Astrocyte (in vitro differentiated cells and primary cell): Measurements from ENCODE around the gene MECP2. TPM values are rescaled to one million over a fixed set of nuclear protein-coding genes. Genes with fewer than 3 reads are reported as not detected.

Experiments
- DNase-seq: peaks from one replicate; pipeline ENCODE4 v3.0.0-alpha.2; 2010; ENCODE audit warnings: low read depth
- FAIRE-seq: peaks from 2 replicates; lab custom pipeline; 2011; peaks lifted over from hg19 to GRCh38; lab: Jason Lieb, UNC
- H2AFZ ChIP-seq: 2 replicates; pipeline ENCODE4 v1.6.0; 2012; ENCODE audit warnings: low read depth, low read length, inconsistent platforms
- H3K27ac ChIP-seq: 2 replicates; pipeline ENCODE4 v1.5.1; 2011; ENCODE audit warnings: low read depth, low read length, inconsistent platforms
- H3K27me3 ChIP-seq: 2 replicates; pipeline ENCODE4 v1.6.0; 2011; ENCODE audit warnings: low read length, inconsistent platforms; ENCODE audit not compliant: insufficient read depth
- H3K36me3 ChIP-seq: 2 replicates; pipeline ENCODE4 v1.5.1; 2011; ENCODE audit warnings: low read length, inconsistent platforms; ENCODE audit not compliant: insufficient read depth
- H3K4me1 ChIP-seq: 2 replicates; pipeline ENCODE4 v1.5.1; 2011; ENCODE audit warnings: low read length, inconsistent platforms; ENCODE audit not compliant: insufficient read depth
- H3K4me2 ChIP-seq: 2 replicates; pipeline ENCODE4 v1.6.0; 2012; ENCODE audit warnings: low read length, inconsistent platforms
- H3K4me3 ChIP-seq: 2 replicates; pipeline ENCODE4 v1.5.1; 2011; ENCODE audit warnings: low read depth, mild to moderate bottlenecking, low read length, inconsistent platforms; ENCODE audit not compliant: insufficient read depth
- H3K79me2 ChIP-seq: 2 replicates; pipeline ENCODE4 v1.6.0; 2012; ENCODE audit warnings: mild to moderate bottlenecking, low read length, inconsistent platforms; ENCODE audit not compliant: insufficient read depth
- H3K9ac ChIP-seq: 2 replicates; pipeline ENCODE4 v1.6.0; 2012; ENCODE audit warnings: mild to moderate bottlenecking, low read length, inconsistent platforms
- H3K9me3 ChIP-seq: 2 replicates; pipeline ENCODE4 v1.5.1; 2012; ENCODE audit warnings: low read depth, mild to moderate bottlenecking, low read length, inconsistent platforms; ENCODE audit not compliant: insufficient read depth
- H4K20me1 ChIP-seq: 2 replicates; pipeline ENCODE4 v1.6.0; 2012; ENCODE audit warnings: low read length, inconsistent platforms; ENCODE audit not compliant: insufficient read depth
- H3K27ac Mint-ChIP-seq: one replicate; pipeline ENCODE4 v1.8.0; 2021; ENCODE audit warnings: mild to moderate bottlenecking, mixed read lengths; ENCODE audit not compliant: unreplicated experiment
- H3K27me3 Mint-ChIP-seq: one replicate; pipeline ENCODE4 v1.8.0; 2021; ENCODE audit warnings: low read depth, mixed read lengths; ENCODE audit not compliant: unreplicated experiment
- H3K36me3 Mint-ChIP-seq: one replicate; pipeline ENCODE4 v1.8.0; 2021; ENCODE audit warnings: low read depth, mixed read lengths; ENCODE audit not compliant: unreplicated experiment
- H3K4me1 Mint-ChIP-seq: one replicate; pipeline ENCODE4 v1.8.0; 2021; ENCODE audit warnings: low read depth, mixed read lengths; ENCODE audit not compliant: unreplicated experiment
- H3K4me3 Mint-ChIP-seq: one replicate; pipeline ENCODE4 v1.8.0; 2021; ENCODE audit warnings: mild to moderate bottlenecking, moderate library complexity, mixed read lengths; ENCODE audit not compliant: unreplicated experiment
- H3K9me3 Mint-ChIP-seq: one replicate; pipeline ENCODE4 v1.8.0; 2021; ENCODE audit warnings: mild to moderate bottlenecking, mixed read lengths; ENCODE audit not compliant: unreplicated experiment
- EZH2 ChIP-seq: IDR thresholded peaks from 2 replicates; pipeline ENCODE4 v1.6.1; 2012; ENCODE audit warnings: mild to moderate bottlenecking, low read length, inconsistent platforms; ENCODE audit not compliant: insufficient read depth
- total RNA-seq: library from RNA; stranded (reverse); gene quantifications from 2 replicates; pipeline ENCODE4 v1.2.1, GENCODE V29; 2021
- TF ChIP-seq, protein P1 (sequence below): IDR thresholded peaks from 2 replicates; pipeline ENCODE4 v1.5.1; 2011; ENCODE audit warnings: low read depth, mild to moderate bottlenecking, inconsistent platforms, low read length, moderate library complexity; ENCODE audit not compliant: insufficient read depth

The MECP2 gene
- total RNA-seq, 1 donor from 2014 or later: 36.2 TPM

DNA sequence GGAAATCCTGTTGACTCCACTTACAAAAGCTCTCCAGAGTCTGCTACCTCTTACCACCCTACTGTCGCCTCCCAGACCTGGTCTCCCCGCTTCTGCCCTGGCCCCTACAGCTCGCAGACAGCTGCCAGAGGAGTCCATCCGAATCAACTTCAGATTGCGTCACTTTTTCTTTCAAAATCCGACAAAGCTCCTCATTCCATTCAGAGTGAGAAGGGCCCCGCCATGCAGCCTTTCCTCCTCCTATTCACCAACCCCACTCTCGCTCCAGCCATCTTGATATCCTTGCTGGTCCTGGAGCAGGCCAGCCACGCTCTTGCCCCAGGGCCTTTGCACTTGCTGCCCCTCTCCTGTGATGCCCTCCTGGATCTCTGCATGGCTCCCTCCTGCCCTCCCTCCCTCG lies 41.3 kb upstream of the MECP2 start:
- Mint-ChIP-seq H3K9me3 (no peaks in the 10 kb centered on the region), H3K27me3 (peaks cover 26% of the 10 kb centered on the region), H3K36me3 (no peaks in the 10 kb centered on the region), H3K4me1 (no peaks in the 10 kb centered on the region), H3K4me3 (no peak overlapping the region), H3K27ac (no peak overlapping the region)
- DNase-seq: no peak
- FAIRE-seq: no peak
- Histone ChIP-seq H3K36me3 (no peaks in the 10 kb centered on the region), H3K79me2 (no peaks in the 10 kb centered on the region), H3K27ac (no peak overlapping the region), H3K27me3 (no peaks in the 10 kb centered on the region), H3K9ac (no peak overlapping the region), H3K4me1 (no peaks in the 10 kb centered on the region), H3K9me3 (no peaks in the 10 kb centered on the region), H3K4me3 (no peak overlapping the region), H2AFZ (no peak overlapping the region), H4K20me1 (no peaks in the 10 kb centered on the region), H3K4me2 (no peak overlapping the region)
- TF ChIP-seq, protein P1, sequence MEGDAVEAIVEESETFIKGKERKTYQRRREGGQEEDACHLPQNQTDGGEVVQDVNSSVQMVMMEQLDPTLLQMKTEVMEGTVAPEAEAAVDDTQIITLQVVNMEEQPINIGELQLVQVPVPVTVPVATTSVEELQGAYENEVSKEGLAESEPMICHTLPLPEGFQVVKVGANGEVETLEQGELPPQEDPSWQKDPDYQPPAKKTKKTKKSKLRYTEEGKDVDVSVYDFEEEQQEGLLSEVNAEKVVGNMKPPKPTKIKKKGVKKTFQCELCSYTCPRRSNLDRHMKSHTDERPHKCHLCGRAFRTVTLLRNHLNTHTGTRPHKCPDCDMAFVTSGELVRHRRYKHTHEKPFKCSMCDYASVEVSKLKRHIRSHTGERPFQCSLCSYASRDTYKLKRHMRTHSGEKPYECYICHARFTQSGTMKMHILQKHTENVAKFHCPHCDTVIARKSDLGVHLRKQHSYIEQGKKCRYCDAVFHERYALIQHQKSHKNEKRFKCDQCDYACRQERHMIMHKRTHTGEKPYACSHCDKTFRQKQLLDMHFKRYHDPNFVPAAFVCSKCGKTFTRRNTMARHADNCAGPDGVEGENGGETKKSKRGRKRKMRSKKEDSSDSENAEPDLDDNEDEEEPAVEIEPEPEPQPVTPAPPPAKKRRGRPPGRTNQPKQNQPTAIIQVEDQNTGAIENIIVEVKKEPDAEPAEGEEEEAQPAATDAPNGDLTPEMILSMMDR: no peak
- TF ChIP-seq EZH2: no peak

DNA sequence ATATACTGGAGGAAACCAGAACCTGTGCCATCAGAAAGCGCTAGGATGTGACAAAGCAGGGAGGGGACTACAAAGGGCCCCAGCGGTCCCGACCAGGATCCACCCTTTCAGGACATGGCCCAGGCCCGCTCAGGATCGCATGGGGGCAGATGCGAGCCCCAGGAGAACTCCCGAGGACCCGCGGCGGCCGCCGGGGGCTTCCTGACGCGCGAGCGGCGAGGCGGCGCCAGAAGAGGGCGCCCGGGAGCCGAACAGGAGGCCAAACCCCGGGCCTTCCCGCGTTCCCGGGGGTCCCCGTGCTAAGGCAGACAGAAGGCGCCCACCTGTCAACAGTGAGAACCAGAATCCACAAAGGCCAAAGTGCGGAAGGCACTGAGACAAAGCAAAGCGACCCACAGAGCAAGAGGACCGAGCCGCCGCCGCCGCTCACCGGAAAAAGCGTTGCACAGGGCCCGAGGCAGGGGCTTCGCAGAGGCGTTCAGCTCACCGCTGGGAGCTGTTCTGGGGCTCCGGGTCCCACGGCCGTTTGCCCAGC lies 39.2 kb upstream of the MECP2 start:
- H3K79me2 ChIP-seq: no peaks in the 10 kb centered on the region
- H3K27ac ChIP-seq: no peak overlapping the region
- no peaks in the 10 kb centered on the region for H3K36me3 ChIP-seq
- no peaks in the 10 kb centered on the region for H4K20me1 ChIP-seq
- no peak for FAIRE-seq
- no peaks in the 10 kb centered on the region for H3K4me1 ChIP-seq
- DNase-seq: peak; percentile 5
- H3K4me3 Mint-ChIP-seq: peak overlapping the region; percentile 79
- H3K27ac Mint-ChIP-seq: no peak overlapping the region
- H3K4me1 Mint-ChIP-seq: no peaks in the 10 kb centered on the region
- peaks cover 24% of the 10 kb centered on the region for H3K27me3 Mint-ChIP-seq
- H2AFZ ChIP-seq: peak overlapping the region; percentile 85
- no peaks in the 10 kb centered on the region for H3K36me3 Mint-ChIP-seq
- peak overlapping the region; percentile 83 for H3K4me2 ChIP-seq
- peak overlapping the region; percentile 27 for H3K9ac ChIP-seq
- no peaks in the 10 kb centered on the region for H3K9me3 Mint-ChIP-seq
- H3K4me3 ChIP-seq: peak overlapping the region; percentile 48
- TF ChIP-seq, protein P1: peak; percentile 38
- no peak for TF ChIP-seq EZH2
- H3K27me3 ChIP-seq: no peaks in the 10 kb centered on the region
- no peaks in the 10 kb centered on the region for H3K9me3 ChIP-seq

GRCh38 chrX:154135458-154136229 lies 38.1 kb upstream of the MECP2 start:
- no peaks in the 10 kb centered on the region for H3K9me3 Mint-ChIP-seq
- H3K27me3 Mint-ChIP-seq: peaks cover 24% of the 10 kb centered on the region
- no peak overlapping the region for H3K4me3 ChIP-seq
- no peaks in the 10 kb centered on the region for H3K36me3 Mint-ChIP-seq
- no peaks in the 10 kb centered on the region for H3K27me3 ChIP-seq
- DNase-seq (no peak), FAIRE-seq (no peak)
- H3K4me3 Mint-ChIP-seq: no peak overlapping the region
- H3K79me2 ChIP-seq: no peaks in the 10 kb centered on the region
- H4K20me1 ChIP-seq: no peaks in the 10 kb centered on the region
- no peaks in the 10 kb centered on the region for H3K9me3 ChIP-seq
- no peak for TF ChIP-seq EZH2
- TF ChIP-seq, protein P1: no peak
- no peak overlapping the region for H3K4me2 ChIP-seq
- no peak overlapping the region for H3K27ac ChIP-seq
- H3K36me3 ChIP-seq: no peaks in the 10 kb centered on the region
- no peak overlapping the region for H3K27ac Mint-ChIP-seq
- no peaks in the 10 kb centered on the region for H3K4me1 ChIP-seq
- no peaks in the 10 kb centered on the region for H3K4me1 Mint-ChIP-seq
- H3K9ac ChIP-seq: no peak overlapping the region
- no peak overlapping the region for H2AFZ ChIP-seq
